HepG2 (cell line): Measurements from ENCODE around the gene ATG9A.

Experiments used
- ATM ChIP-seq: fragments of 450-650 bp; IDR thresholded peaks from 2 replicates; pipeline ENCODE4 v1.7.1; 2017; ENCODE audit warnings: mild to moderate bottlenecking, borderline replicate concordance
- MAFK ChIP-seq, 2 experiments: IDR thresholded peaks in 1 of 2; conservative IDR thresholded peaks in 1 of 2; 2 replicates each; pipeline ENCODE4 v1.6.1; 2011; ENCODE audit warnings: improper control_type of control experiment in 2 of 2, low read length in 2 of 2
- SMAD3 ChIP-seq: sonication (generic); formaldehyde crosslinking; IDR thresholded peaks from 2 replicates; pipeline ENCODE4 v1.4.0; 2020; ENCODE audit warnings: missing genetic modification reagents
- SRF ChIP-seq: IDR thresholded peaks from 2 replicates; pipeline ENCODE4 v1.6.1; 2011; ENCODE audit warnings: mild to moderate bottlenecking, low read depth, low read length, moderate library complexity
- YY1 ChIP-seq: IDR thresholded peaks from 2 replicates; pipeline ENCODE4 v1.6.1; 2011; ENCODE audit warnings: low read length, low read depth, moderate library complexity, mild to moderate bottlenecking; ENCODE audit not compliant: insufficient read depth, insufficient replicate concordance
- ZNF24 ChIP-seq: fragments of 450-650 bp; IDR thresholded peaks from 2 replicates; pipeline ENCODE4 v1.6.1; 2017; ENCODE audit warnings: antibody characterized with exemption, mild to moderate bottlenecking
- ZNF747 ChIP-seq: sonication (generic); formaldehyde crosslinking; IDR thresholded peaks from 2 replicates; pipeline ENCODE4 v1.8.1; 2023; ENCODE audit warnings: missing genetic modification reagents, mild to moderate bottlenecking, borderline replicate concordance

DNA sequence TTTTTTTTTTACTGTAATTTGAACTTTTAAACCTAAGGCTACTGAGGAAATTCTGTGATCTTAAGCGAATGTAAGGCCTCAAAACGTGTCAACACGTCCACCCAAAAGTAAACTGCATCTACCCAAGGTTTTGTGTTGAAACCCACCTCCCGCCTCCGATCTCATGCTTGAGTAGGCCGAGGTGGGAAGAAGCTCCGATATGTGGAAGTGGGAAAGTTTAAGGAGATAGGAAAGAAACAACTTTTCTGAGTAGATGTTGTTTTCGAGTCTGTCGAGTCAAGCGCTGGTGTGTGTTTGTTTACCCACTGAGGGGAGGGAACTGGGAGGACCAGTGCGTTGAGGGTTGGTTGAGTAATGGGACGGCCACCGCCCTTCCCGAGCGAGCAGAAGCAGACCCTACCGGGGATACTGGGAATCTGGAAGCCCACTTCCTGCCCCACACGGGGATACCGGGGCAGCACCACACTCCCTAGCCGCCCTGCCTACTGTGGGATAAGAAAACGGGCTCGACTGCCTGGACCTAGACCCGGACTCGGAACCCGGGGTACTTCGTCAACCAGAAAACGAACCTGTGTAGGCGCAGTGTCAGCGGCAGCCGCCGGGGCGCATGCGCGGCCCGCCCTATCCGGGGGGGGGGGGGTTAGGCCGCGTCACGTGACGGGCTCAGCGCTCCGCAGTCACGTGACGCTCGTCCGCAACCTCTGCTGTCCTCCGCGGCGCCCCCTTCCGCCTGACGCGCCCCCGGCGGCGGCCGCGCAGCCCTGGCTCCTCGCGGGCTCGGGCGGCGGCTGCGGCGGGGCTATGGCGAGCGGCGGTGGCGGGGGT lies 51.7 kb downstream of the ATG9A start, which contains the start of gene RETREG2:
- TF ChIP-seq SMAD3 (no peak), SRF (no peak), ATM (no peak), YY1 (peak; percentile 68), MAFK (conservative IDR thresholded peaks at IDR 0.05 in 1 of 2, IDR thresholded peaks at IDR 0.05 in 1 of 2; ENCODE audit: low read length in 2 of 2) (peak in 1 of 2 experiments; percentile 19; a peak in 1 of 4 replicates), ZNF24 (no peak; the same call in 1 of the 2 replicates), ZNF747 (CRISPR knock-in tag) (peak; percentile 80)
